Lower leg skin (tissue), 4 donors: ENCODE measurements around the gene JAK3. TPM values are rescaled to one million over a fixed set of nuclear protein-coding genes. Genes with fewer than 3 reads are reported as not detected.

Source experiments
- DNase-seq, 2 donors: peaks; one replicate each; pipeline ENCODE4 v3.0.0-alpha.2; 2019; ENCODE audit warnings: low spot score in 2 of 2
- H3K4me3 ChIP-seq: fragments of 200-600 bp; sonication (generic); 2 replicates; pipeline ENCODE4 v1.5.1; 2017; ENCODE audit warnings: mild to moderate bottlenecking, low read depth; ENCODE audit not compliant: poor library complexity, severe bottlenecking
- CTCF ChIP-seq, 3 donors: fragments of 450-650 bp; IDR thresholded peaks; one replicate each; pipeline ENCODE4 v1.5.1; 2016; ENCODE audit warnings: antibody characterized with exemption in 3 of 3, mild to moderate bottlenecking in 3 of 3, moderate library complexity in 2 of 3
- POLR2A ChIP-seq, 2 donors: fragments of 450-650 bp; IDR thresholded peaks; one replicate each; pipeline ENCODE4 v1.6.1; 2016 to 2017; ENCODE audit warnings: antibody characterized with exemption in 2 of 2, mild to moderate bottlenecking in 1 of 2, moderate library complexity in 1 of 2
- WGBS, 2 donors: methylation state at CpG; one replicate each; pipeline ENCODE4 v1.1.5; 2018; 5-methylcytosine and 5-hydroxymethylcytosine counted together
- intact Hi-C: fragments of 100-400 bp; cut with DNase I; formaldehyde crosslinking; loops from one replicate; pipeline ENCODE4 v1.15.0; 2023; ENCODE audit warnings: low total_unique reads
- total RNA-seq, 4 donors: library from RNA; depleted of rRNA; stranded (reverse); fragments of >200 nt; gene quantifications; one replicate each; pipeline ENCODE4 v1.1.0, GENCODE V29; 2016

Gene JAK3
- total RNA-seq, 4 donors from 2014 or later = 2.1 to 4.0 (median 3.7) TPM

- WGBS, 2 donors = 88 to 90% methylated on average over 6 of the region's 6 CpGs
- TF ChIP-seq CTCF (IDR thresholded peaks at IDR 0.05) = no peak
- TF ChIP-seq POLR2A (IDR thresholded peaks at IDR 0.05) = no peak
- DNase-seq = no peak
- no peak overlapping the region for H3K4me3 ChIP-seq
- intact Hi-C loops = no loop called here
Measured at GRCh38 chr19:17840019-17840418, 7.8 kb downstream of the JAK3 start.

DNA sequence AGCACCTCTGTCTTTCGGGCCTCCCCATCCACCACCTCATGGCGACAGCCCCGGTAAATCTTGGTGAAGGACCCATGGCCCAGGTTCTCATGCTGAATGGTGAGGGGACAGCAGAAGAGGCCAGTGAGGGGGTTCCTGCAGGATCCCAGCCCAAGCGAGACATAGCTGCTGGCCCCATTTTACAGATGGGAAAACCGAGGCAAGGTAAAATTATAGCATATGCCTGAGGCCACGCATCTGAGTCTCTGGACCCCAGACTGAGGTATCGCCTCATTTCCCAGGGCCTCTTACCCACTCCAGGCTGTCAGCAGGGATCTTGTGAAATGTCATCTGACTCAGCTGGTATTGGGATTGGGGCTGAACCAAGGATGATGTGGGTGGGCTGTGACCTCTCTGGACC is 9.8 kb downstream of the JAK3 start:
- WGBS, 2 donors = 95% methylated on average over 7 of the region's 7 CpGs
- TF ChIP-seq CTCF (IDR thresholded peaks at IDR 0.05) (no peak), POLR2A (IDR thresholded peaks at IDR 0.05) (no peak)
- no peak overlapping the region for H3K4me3 ChIP-seq
- DNase-seq = no peak
- intact Hi-C loops = no loop called here

- no peak for TF ChIP-seq CTCF (IDR thresholded peaks at IDR 0.05)
- no peak for TF ChIP-seq POLR2A (IDR thresholded peaks at IDR 0.05)
- no peak overlapping the region for H3K4me3 ChIP-seq
- intact Hi-C loops = no loop called here
- WGBS, 2 donors = 64 to 76% methylated on average over 4 of the region's 4 CpGs
- DNase-seq = no peak
Measured at GRCh38 chr19:17836530-17836929, 11.3 kb downstream of the JAK3 start.

GRCh38 chr19:17835182-17836006 is 12.4 kb downstream of the JAK3 start:
- intact Hi-C loops = no loop called here
- no peak for DNase-seq
- 63 to 70% methylated on average over 8 of the region's 8 CpGs for WGBS, 2 donors
- H3K4me3 ChIP-seq = no peak overlapping the region
- TF ChIP-seq POLR2A (IDR thresholded peaks at IDR 0.05) (no peak), CTCF (IDR thresholded peaks at IDR 0.05) (no peak)

- H3K4me3 ChIP-seq = no peak overlapping the region
- DNase-seq = no peak
- WGBS, 2 donors = 82 to 87% methylated on average over 27 of the region's 27 CpGs
- intact Hi-C loops = no loop called here
- TF ChIP-seq CTCF (IDR thresholded peaks at IDR 0.05) (no peak), POLR2A (IDR thresholded peaks at IDR 0.05) (no peak)
Measured at GRCh38 chr19:17834350-17835181, 13.2 kb downstream of the JAK3 start.
